GM19397 (cell line): ENCODE data around the gene NDFIP2.
"Not testable (repeated sequence)": the region's sequence is repeated elsewhere in the genome, so short reads cannot be mapped to it uniquely, and the experiment has no call there.

Experiments
- ATAC-seq: cut with Tn5 transposase; IDR thresholded peaks from one replicate; pipeline ENCODE4 v1.9.1; 2021; ENCODE audit warnings: mild to moderate bottlenecking, moderate library complexity; ENCODE audit not compliant: unreplicated experiment

The NDFIP2 gene

GRCh38 chr13:79531542-79532254 is 50.7 kb downstream of the NDFIP2 start:
- no peak for ATAC-seq

DNA sequence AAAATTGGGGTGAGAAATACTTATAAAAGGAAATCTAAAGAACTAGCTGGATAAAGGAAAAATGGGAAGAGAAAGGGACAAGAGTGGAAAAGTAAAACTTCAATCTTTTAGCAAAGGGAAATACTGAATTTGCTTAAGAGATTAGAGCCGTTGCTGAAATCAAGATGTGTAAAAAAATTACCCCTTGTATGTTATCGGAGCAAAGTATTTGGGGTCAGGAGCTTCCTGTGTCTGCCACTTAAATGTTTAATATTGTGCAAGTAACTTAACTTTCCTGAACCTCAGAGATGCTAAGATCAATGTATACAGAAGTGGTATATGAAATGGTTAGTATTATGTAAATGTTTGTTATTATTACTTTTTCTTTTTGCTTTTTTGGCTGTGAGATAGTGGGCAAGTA is 51.6 kb downstream of the NDFIP2 start:
- no peak for ATAC-seq

DNA sequence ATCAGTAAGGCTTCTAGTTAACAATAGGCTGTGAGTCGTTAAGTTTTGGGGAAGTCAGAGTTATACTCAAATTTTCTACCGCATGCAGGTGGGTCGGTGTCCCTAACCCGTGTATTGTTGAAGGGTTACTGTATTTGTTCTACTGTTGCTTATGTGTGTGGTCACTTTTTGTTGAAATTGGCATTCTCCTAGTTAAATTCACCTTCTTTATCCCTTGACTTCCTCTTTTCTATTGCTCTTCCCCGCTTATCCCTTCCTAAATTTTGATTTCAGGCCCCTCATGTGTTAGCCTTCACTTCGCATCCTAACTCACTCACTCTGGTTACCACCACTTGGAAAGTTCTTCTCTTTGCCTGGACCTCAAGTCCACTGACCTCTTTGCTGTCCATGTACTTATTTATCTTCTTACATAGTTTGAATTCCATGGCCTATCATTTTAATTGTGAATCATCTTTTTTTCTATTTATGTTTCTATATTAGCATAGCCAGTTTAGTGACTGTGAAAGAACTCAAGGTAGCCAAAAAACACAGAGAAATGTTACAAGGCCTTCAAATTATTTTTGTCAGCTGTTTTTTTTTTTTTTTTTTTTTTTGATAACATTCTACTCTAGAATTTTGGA is 52.9 kb downstream of the NDFIP2 start:
- ATAC-seq: no peak

DNA sequence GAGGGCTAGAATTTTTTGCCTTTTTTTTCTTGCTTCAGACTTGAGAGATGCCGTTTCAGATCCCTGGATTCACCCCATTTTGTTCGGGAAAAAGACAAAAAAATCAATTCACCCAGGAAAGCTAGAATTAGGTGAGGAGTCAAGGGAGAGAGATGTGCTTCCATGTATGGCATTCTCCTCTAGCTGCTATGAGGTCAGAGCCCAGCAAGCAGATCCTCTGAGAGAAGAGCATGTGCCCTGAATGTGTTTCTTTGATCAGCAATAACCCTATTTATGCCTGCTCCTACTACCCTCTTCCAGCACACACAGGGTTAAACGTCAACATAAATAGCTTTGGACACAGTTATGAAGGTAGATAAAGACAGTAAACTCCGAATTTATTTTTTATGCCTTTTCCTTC is 53.6 kb downstream of the NDFIP2 start:
- ATAC-seq: no peak

- ATAC-seq: no peak
Observed at GRCh38 chr13:79538757-79539156, 57.8 kb downstream of the NDFIP2 start.

- ATAC-seq: no peak
Observed at GRCh38 chr13:79540504-79540903, 59.5 kb downstream of the NDFIP2 start.

GRCh38 chr13:79541426-79542049 is 60.6 kb downstream of the NDFIP2 start:
- no peak for ATAC-seq

- ATAC-seq: no peak
Observed at GRCh38 chr13:79543883-79544282, 62.9 kb downstream of the NDFIP2 start.

DNA sequence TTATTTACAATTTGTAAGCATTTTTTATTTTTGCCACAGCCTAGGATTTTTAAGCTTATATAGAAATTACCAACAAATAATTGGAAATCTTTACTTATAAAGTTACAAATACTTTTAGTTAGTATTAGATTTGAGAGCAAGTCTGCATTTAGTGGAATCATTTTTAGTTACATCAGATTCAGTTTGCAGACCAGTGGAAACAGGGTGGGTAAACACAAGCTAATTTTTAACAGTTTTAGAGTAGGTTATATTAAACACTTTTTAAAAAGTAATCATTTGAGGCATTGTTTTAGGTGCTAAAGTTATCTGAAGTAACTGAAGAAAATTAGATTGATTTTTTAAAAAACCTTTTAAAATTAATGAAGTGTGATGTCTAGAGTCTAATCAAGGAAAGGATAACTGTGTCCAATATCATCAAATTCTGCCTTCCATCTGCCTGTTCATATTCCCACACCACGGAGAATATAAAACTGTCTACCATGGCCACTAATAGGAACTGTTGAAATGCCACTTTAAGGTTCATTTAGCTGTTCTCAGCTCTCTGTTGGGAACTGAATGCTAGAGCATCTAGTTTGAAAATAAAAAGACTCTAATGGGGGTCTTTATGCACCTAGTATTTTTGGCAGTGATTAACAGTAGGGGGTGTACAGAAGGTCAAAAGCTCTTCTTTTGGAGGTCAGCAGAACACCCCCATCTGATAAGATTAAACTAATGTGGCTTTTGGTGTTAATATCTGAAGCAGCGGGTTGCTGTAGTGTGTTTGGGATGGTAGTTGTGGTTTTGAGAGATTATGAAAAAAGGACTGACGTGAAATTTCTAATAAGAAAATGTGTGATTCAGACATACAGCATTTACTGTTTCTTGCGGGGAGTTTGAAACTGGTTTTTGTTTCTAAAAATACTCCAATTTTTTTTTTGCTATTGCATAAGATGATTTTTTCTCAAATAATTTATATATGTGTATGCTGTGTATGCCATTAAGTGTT is 66.5 kb downstream of the NDFIP2 start:
- ATAC-seq: no peak

DNA sequence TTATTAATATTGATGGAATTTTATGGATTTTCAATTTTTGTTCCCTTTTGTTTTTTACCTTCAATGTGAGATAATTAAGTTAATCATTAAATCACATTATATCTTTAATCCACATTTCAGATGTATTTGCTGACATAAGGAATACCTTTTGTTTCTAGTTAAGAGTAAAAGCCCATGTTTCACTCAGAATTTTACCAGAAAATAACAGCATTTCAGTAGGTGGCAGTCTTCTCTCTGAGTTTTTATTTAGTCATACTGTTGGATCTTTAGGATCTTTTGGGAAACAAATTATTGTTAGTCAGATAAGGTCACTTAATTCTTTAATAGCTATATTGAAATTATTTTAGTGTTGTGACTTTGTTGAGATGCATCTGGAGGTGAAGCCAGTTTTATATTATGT is 67.9 kb downstream of the NDFIP2 start:
- no peak for ATAC-seq

DNA sequence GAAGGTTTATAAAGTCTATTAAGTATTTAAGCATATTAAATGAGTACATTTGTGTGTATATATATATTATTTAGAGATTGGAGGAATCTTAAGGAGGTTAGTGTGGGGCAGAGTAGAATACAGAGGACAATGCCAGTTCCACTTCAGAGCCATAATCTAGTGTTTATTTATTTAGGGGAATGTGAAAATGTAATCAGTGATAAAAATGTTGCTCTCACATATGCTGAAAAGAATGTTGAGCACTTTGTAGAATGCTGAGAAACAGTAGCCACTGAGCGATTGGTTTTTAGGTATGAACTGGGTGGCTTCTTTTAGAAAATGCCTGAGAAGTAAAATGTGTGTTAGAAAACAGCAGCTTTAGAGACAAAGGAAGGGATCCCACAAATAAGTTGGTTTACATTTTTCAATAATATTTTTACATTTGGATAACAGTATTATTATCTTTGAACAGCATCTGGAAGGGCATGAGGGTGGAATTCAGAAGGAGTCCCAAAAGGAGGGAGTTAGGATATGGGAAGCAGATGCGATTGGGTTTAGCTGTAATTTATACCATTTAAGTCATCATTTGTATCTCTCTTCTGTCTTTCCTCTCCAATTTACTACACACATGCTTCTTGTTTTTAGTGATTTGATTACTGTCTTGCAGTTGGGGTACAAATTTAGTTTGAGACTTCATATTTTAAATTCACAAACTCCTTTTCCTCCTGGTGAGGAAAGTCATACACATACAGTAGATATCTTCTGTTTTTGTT is 68.6 kb downstream of the NDFIP2 start:
- no peak for ATAC-seq

- no peak for ATAC-seq
Observed at GRCh38 chr13:79557666-79558065, 76.7 kb downstream of the NDFIP2 start.

DNA sequence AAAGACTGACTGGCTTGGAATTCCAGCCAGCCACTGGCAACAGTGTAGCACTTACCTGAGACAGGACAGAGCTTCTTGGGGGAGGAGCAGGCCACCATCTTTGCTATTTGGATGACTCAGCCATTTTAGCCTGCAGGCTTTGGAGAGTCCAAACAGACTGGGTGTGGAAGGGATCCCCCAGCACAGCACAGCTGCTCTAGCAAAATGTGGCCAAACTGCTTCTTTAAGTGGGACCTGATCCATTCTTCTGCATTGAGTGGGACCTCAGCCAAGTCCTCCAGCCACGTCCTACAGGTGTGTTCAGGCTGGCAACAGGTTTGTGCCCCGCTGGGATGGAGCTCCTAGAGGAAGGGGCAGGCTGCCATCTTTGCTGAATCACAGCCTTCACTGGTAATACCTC is 80.0 kb downstream of the NDFIP2 start:
- no peak for ATAC-seq

DNA sequence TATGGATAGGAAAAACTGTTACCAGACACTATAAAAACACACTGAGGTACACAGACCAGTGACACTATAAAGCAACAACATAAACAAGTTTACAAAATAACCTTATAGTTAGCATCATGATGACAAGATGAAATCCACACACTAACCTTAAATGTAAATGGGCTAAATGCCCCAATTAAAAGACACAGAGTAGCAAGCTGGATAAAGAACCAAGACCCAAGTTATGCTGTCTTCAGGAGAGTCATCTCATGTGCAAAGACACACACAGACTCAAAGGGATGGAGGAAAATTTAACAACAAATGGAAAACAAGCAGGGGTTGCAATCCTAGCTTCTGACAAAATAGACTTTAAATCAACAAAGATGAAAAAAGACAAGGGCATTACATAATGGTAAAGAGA is 81.6 kb downstream of the NDFIP2 start:
- ATAC-seq: no peak

DNA sequence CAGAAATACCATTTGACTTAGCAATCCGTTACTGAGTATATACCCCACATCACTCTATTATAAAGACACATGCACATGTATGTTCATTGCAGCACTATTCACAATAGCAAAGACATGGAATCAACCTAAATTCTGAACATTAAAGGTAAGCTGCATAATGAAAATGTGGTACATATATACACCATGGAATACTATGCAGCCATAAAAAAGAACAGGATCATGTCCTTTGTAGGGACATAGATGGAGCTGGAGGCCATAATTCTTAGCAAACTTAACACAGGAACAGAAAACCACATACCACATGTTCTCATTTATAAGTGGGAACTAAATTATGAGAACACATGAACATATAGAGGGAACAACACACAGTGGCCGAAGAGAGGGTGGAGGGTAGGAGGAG is 85.2 kb downstream of the NDFIP2 start:
- no peak for ATAC-seq

GRCh38 chr13:79571147-79571546 is 90.2 kb downstream of the NDFIP2 start:
- ATAC-seq: no peak

GRCh38 chr13:79573892-79574291 is 92.9 kb downstream of the NDFIP2 start:
- ATAC-seq: not testable (repeated sequence)

DNA sequence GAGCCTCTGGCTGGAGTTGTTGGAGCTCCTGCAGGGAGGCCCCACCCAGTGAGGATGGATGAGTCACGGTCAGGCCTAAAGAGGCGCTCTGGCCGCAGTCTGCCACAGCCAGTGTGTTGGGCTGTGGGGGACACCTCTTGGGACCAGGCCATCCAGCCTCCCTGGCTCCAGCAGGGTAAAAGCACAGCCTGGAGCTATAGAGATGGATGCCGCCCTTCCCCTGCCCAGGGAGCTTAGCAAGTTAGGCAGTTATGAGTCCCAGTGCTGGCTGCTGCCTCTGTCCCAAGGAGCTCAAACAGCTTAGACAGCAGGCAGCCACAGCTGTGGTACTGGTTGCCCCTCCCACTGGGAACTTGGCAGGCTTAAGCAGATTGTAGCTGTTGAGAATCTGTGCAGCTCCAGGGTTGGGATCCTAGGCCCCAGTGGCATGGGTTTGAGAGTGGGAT is 100.9 kb downstream of the NDFIP2 start:
- no peak for ATAC-seq

GRCh38 chr13:79582896-79583295 is 101.9 kb downstream of the NDFIP2 start:
- ATAC-seq: no peak

DNA sequence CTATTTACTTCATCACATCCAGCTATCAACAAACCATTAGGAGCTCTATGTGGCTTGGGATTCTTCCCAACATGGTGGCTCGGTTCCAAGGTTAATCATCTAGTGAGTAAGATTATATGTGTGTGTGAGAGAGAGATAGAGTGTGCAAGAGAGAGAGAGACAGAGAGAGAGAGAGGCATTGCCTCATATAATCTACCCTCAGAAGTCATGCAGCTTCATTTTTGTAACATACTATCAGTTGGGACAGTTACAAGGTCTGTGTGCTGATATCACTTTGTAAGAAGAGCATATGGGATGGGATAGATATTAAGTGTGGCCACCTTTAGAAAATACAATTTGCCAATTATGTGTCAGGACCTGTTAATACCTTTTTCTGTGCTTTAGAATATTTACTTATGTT is 104.1 kb downstream of the NDFIP2 start:
- ATAC-seq: no peak
